OCI-LY7 (cell line): Measurements from ENCODE around the gene MYBPC2. TPM values are rescaled to one million over a fixed set of nuclear protein-coding genes. Genes with fewer than 3 reads are reported as not detected.

Experiments
- BruUV-seq: library from RNA; stranded (reverse); fragments of 400-500 nt; replicated peaks from 2 replicates; lab custom pipeline; 2021; lab: Mats Ljungman, UMichigan
- CTCF ChIA-PET: fragments of 300-600 bp; sonication (Branson Sonifier 250); formaldehyde crosslinking; loops from one replicate; lab custom pipeline; 2022; ENCODE audit warnings: antibody characterized with exemption; ENCODE audit not compliant: unreplicated experiment; lab: Charles Lee
- POLR2A ChIA-PET: fragments of 300-600 bp; sonication (Branson Sonifier 250); formaldehyde crosslinking; loops from one replicate; lab custom pipeline; 2022; ENCODE audit warnings: antibody characterized with exemption; lab: Charles Lee
- DNase-seq: peaks from one replicate; pipeline ENCODE4 v3.0.0-alpha.2; 2015; ENCODE audit warnings: low spot score
- H2AFZ ChIP-seq: fragments of 200-600 bp; sonication (generic), shearing (Covaris generic); 2 replicates; pipeline ENCODE4 v1.6.1; 2014; ENCODE audit warnings: mild to moderate bottlenecking, antibody characterized with exemption, low read length, moderate library complexity
- H3K27ac ChIP-seq: fragments of 200-600 bp; sonication (generic); 2 replicates; pipeline ENCODE4 v1.5.1; 2014; ENCODE audit warnings: mixed run types, low read depth, mild to moderate bottlenecking, moderate library complexity, low read length, inconsistent platforms; ENCODE audit not compliant: poor library complexity, severe bottlenecking
- H3K36me3 ChIP-seq: fragments of 200-600 bp; sonication (generic); 2 replicates; pipeline ENCODE4 v1.6.1; 2014; ENCODE audit warnings: mild to moderate bottlenecking, antibody characterized with exemption, low read length, moderate library complexity, mixed read lengths; ENCODE audit not compliant: insufficient read depth
- H3K4me1 ChIP-seq: fragments of 200-600 bp; sonication (generic); 2 replicates; pipeline ENCODE4 v1.5.1; 2014; ENCODE audit warnings: mild to moderate bottlenecking, low read length; ENCODE audit not compliant: insufficient read depth, poor library complexity, severe bottlenecking
- H3K4me2 ChIP-seq: fragments of 200-600 bp; sonication (generic); 2 replicates; pipeline ENCODE4 v1.6.1; 2014; ENCODE audit warnings: mild to moderate bottlenecking, low read length
- H3K4me3 ChIP-seq: fragments of 200-600 bp; sonication (generic); 2 replicates; pipeline ENCODE4 v1.5.1; 2014; ENCODE audit warnings: mild to moderate bottlenecking, low read depth, low read length; ENCODE audit not compliant: poor library complexity, severe bottlenecking
- H3K79me2 ChIP-seq: fragments of 200-600 bp; sonication (generic); 2 replicates; pipeline ENCODE4 v1.6.1; 2016; ENCODE audit warnings: low read depth, mild to moderate bottlenecking, low read length, moderate library complexity, mixed read lengths; ENCODE audit not compliant: insufficient read depth
- H3K9me2 ChIP-seq: fragments of 200-600 bp; sonication (generic); 2 replicates; pipeline ENCODE4 v1.6.1; 2016; ENCODE audit warnings: mild to moderate bottlenecking, low read length, mixed read lengths; ENCODE audit not compliant: insufficient read depth
- H3K9me3 ChIP-seq: fragments of 200-600 bp; sonication (generic); 2 replicates; pipeline ENCODE4 v1.6.1; 2014; ENCODE audit warnings: mild to moderate bottlenecking, mixed run types, low read length, mixed read lengths
- H4K20me1 ChIP-seq: fragments of 200-600 bp; sonication (generic); 2 replicates; pipeline ENCODE4 v1.6.1; 2014; ENCODE audit warnings: mild to moderate bottlenecking, antibody characterized with exemption, low read length, moderate library complexity, mixed read lengths; ENCODE audit not compliant: insufficient read depth
- EZH2phosphoT487 ChIP-seq: fragments of 200-600 bp; sonication (generic); IDR thresholded peaks from 2 replicates; pipeline ENCODE4 v1.6.1; 2018; ENCODE audit warnings: low read depth, borderline replicate concordance, mild to moderate bottlenecking, mixed run types, antibody characterized with exemption, low read length, moderate library complexity, mixed read lengths
- intact Hi-C: fragments of 100-400 bp; cut with micrococcal nuclease; formaldehyde crosslinking; loops from one replicate; pipeline ENCODE4 v1.10.0; 2022; ENCODE audit not compliant: unreplicated experiment
- total RNA-seq, 2 experiments: library from RNA; depleted of rRNA in 1 of 2; stranded (reverse); fragments of >200 nt in 1 of 2; shearing (Covaris generic) in 1 of 2; gene quantifications; 2 replicates each; pipeline ENCODE4 v1.2.3, GENCODE V29; 2014 to 2022
- TF ChIP-seq, protein P1 (sequence below): fragments of 200-600 bp; sonication (generic); conservative IDR thresholded peaks from 2 replicates; pipeline ENCODE4 v1.5.1; 2014; ENCODE audit warnings: mild to moderate bottlenecking, antibody characterized with exemption, low read length, moderate library complexity, mixed read lengths

MYBPC2 gene
- total RNA-seq, 2 experiments from 2014 or later, result 15.4 to 28.2 TPM

DNA sequence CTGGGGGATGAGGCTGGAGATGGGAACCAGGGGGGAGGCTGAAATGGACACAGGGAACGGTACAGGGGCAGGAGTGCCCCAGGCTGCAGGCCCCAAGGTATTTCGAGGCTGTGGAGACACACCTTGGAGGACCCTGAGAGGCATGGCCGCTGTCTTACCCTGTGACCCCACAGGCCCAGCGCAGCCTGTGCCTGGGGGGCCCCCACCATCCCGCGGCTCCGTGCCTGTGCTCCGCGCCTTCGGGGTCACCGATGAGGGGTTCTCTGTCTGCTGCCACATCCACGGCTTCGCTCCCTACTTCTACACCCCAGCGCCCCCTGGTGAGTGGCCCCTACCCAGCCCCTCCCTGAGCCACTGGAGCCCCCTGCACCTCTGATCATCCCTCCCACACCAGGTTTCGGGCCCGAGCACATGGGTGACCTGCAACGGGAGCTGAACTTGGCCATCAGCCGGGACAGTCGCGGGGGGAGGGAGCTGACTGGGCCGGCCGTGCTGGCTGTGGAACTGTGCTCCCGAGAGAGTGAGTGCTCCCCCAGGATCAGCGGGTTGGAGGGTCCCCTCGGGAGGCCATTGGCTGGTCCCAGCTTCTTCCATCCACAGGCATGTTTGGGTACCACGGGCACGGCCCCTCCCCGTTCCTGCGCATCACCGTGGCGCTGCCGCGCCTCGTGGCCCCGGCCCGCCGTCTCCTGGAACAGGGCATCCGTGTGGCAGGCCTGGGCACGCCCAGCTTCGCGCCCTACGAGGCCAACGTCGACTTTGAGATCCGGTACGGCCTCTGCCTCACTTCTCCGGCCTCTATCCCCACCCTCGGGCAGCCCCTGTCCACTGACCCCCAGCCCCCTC is 30.9 kb upstream of the MYBPC2 start:
- no peak overlapping the region for H3K27ac ChIP-seq
- CTCF ChIA-PET, result no interaction called here
- intact Hi-C loops, result no loop called here
- H3K9me3 ChIP-seq, result no peaks in the 10 kb centered on the region
- POLR2A ChIA-PET, result no interaction called here
- H3K36me3 ChIP-seq, result peaks cover 76% of the 10 kb centered on the region
- DNase-seq, result no peak
- no TSS peak for BruUV-seq
- peaks cover 15% of the 10 kb centered on the region; the same call in 1 of the 2 replicates for H3K79me2 ChIP-seq
- no peak overlapping the region for H3K4me3 ChIP-seq
- no peak overlapping the region for H2AFZ ChIP-seq
- H3K4me1 ChIP-seq, result no peaks in the 10 kb centered on the region
- H3K9me2 ChIP-seq, result no peaks in the 10 kb centered on the region
- H3K4me2 ChIP-seq, result no peak overlapping the region
- TF ChIP-seq, protein P1, sequence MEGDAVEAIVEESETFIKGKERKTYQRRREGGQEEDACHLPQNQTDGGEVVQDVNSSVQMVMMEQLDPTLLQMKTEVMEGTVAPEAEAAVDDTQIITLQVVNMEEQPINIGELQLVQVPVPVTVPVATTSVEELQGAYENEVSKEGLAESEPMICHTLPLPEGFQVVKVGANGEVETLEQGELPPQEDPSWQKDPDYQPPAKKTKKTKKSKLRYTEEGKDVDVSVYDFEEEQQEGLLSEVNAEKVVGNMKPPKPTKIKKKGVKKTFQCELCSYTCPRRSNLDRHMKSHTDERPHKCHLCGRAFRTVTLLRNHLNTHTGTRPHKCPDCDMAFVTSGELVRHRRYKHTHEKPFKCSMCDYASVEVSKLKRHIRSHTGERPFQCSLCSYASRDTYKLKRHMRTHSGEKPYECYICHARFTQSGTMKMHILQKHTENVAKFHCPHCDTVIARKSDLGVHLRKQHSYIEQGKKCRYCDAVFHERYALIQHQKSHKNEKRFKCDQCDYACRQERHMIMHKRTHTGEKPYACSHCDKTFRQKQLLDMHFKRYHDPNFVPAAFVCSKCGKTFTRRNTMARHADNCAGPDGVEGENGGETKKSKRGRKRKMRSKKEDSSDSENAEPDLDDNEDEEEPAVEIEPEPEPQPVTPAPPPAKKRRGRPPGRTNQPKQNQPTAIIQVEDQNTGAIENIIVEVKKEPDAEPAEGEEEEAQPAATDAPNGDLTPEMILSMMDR, result peak; percentile 35
- no peak for TF ChIP-seq EZH2phosphoT487
- peaks cover 9% of the 10 kb centered on the region; the same call in 1 of the 2 replicates for H4K20me1 ChIP-seq

DNA sequence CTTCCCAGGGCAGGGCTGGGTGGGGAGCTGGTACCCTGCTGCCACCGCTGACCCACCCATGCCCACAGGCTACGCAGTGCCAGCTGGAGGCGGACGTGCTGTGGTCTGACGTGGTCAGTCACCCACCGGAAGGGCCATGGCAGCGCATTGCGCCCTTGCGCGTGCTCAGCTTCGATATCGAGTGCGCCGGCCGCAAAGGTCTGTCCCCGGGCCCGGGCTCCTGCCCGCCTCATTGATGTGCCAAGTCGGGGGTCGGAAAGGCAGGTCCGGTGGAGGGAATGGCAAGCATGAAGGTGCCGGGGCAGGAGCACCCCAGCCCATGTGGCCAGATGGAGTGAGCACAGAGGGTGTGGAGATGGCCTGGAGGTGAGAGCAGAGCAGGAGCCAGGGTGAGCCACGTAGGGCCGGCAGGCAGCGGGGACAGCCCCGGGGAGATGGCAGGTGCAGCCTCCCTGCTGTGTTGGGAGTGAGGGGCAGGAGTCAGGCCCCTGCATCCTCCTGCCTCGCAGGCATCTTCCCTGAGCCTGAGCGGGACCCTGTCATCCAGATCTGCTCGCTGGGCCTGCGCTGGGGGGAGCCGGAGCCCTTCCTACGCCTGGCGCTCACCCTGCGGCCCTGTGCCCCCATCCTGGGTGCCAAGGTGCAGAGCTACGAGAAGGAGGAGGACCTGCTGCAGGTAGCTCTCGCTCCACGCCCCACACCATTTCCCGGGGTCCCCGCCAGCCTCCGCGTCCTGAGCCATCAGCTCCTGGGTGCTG is 30.0 kb upstream of the MYBPC2 start:
- no peak overlapping the region for H3K4me3 ChIP-seq
- peaks cover 9% of the 10 kb centered on the region; the same call in 1 of the 2 replicates for H4K20me1 ChIP-seq
- intact Hi-C loops, result no loop called here
- CTCF ChIA-PET, result no interaction called here
- no peaks in the 10 kb centered on the region for H3K9me2 ChIP-seq
- DNase-seq, result no peak
- no peaks in the 10 kb centered on the region for H3K4me1 ChIP-seq
- POLR2A ChIA-PET, result no interaction called here
- H3K27ac ChIP-seq, result no peak overlapping the region
- TF ChIP-seq, protein P1, result no peak
- no peak for TF ChIP-seq EZH2phosphoT487
- H3K36me3 ChIP-seq, result peaks cover 77% of the 10 kb centered on the region
- H2AFZ ChIP-seq, result no peak overlapping the region
- H3K4me2 ChIP-seq, result no peak overlapping the region
- H3K9me3 ChIP-seq, result no peaks in the 10 kb centered on the region
- peaks cover 9% of the 10 kb centered on the region; the same call in 1 of the 2 replicates for H3K79me2 ChIP-seq
- no TSS peak for BruUV-seq
